ENCODE data around the gene SPATS2L. TPM values are rescaled to one million over a fixed set of nuclear protein-coding genes. Genes with fewer than 3 reads are reported as not detected.

Gene SPATS2L
- total RNA-seq, 4 donors from 2014 or later = 99.0 to 142 (median 124) TPM

GRCh38 chr2:200399636-200400035 lies 93.1 kb downstream of the SPATS2L start:
- Histone ChIP-seq H3K4me1 (peaks cover 0 to under 1% (median 0%) of the 10 kb centered on the region in 4 donors), H3K4me3 (no peak overlapping the region), H3K27ac (no peak overlapping the region), H3K9me3 (no peaks in the 10 kb centered on the region), H3K27me3 (no peaks in the 10 kb centered on the region), H3K36me3 (no peaks in the 10 kb centered on the region)
- no peak for TF ChIP-seq CTCF (IDR thresholded peaks at IDR 0.05)
- TF ChIP-seq POLR2A (IDR thresholded peaks at IDR 0.05) = no peak
- DNase-seq = no peak

DNA sequence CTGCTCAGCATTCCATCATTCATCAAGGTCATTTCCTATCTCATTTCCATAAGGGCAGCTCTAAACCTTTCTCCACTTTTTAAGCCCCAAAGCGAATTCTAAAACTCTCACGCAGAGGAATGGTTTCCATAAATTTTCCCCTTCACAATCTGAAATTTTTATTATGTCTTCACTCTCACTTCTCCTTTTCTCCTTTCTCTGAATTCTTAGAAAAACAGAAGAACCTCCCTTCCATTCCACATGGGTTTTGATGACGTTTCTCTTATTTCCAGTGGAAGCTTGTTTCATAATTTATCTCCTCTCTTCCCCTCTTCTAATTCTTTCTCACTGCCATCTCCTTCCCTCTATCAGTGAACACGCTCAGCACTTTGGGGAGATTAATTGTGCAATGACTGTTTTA lies 97.3 kb downstream of the SPATS2L start:
- H3K4me1 ChIP-seq = peaks cover 0 to 42% (median 4%) of the 10 kb centered on the region in 4 donors

DNA sequence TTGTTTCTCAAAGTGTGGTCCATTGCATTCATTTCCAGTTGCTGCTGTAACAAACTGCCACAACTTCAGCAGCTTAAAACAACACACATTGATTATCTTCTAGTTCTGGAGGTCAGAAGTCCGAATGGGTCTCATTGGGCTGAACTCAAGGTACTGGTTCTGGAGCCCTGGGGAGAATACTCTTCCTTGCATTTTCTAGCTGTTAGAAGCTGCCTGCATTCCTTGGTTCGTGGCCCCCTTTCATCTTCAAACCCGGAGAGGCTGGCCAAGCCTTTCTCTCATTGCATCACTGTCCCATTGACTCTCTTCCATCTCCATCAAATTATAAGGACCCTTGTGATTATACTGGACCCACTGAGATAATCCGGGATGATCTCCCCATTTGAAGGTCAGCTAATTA lies 98.1 kb downstream of the SPATS2L start:
- Histone ChIP-seq H3K4me1 (peaks cover 0 to 44% (median 4%) of the 10 kb centered on the region in 4 donors), H3K9me3 (no peaks in the 10 kb centered on the region), H3K27me3 (no peaks in the 10 kb centered on the region), H3K4me3 (no peak overlapping the region), H3K27ac (peak overlapping the region in 3 of 4 donors; percentile 65 to 88 (median 72)), H3K36me3 (no peaks in the 10 kb centered on the region)
- TF ChIP-seq POLR2A (IDR thresholded peaks at IDR 0.05) = no peak
- no peak for TF ChIP-seq CTCF (IDR thresholded peaks at IDR 0.05)
- DNase-seq = no peak

More for the DNA sequence above, 97.3 kb downstream of the SPATS2L start:
- H3K27ac ChIP-seq = no peak overlapping the region
- no peaks in the 10 kb centered on the region for H3K27me3 ChIP-seq
- H3K36me3 ChIP-seq = no peaks in the 10 kb centered on the region
- H3K4me3 ChIP-seq = no peak overlapping the region
- H3K9me3 ChIP-seq = no peaks in the 10 kb centered on the region
- no peak for DNase-seq
- no peak for TF ChIP-seq CTCF (IDR thresholded peaks at IDR 0.05)
- TF ChIP-seq POLR2A (IDR thresholded peaks at IDR 0.05) = no peak

DNA sequence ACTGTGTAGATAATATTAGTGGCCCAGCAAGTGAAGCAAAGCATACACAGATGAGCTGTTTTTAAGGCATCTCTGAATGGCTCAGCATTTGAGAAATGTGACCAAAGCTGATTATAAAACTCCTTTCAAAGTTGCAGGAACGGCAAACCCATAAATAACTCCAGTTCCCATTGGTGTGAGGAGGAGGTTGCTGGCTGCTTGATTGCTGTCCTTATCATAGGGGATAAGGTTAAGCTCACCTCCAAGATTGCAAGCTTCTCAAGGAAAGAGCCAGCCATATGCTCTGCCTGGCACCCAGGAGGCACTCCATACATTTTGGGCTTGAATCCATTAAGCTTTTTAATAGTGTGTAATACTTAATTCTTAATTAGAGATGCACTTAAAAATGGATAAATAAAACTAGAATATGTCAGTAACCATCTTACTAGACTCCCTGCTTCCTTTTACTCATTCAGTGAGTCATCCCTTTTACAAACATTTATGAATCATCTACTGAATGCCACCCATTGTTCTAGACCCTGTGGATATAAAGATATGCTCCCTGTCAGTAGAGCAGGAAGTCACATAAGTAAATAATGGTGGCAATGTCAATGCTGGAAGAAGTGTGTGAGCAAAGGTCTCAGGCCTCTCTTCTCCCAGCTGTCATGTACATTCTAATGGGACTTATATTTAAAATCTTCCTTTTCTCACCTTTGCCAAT lies 99.3 kb downstream of the SPATS2L start:
- TF ChIP-seq POLR2A (IDR thresholded peaks at IDR 0.05) (no peak), CTCF (IDR thresholded peaks at IDR 0.05) (no peak)
- DNase-seq = no peak
- H3K4me1 ChIP-seq = peaks cover 0 to 44% (median 4%) of the 10 kb centered on the region in 4 donors
- H3K27me3 ChIP-seq = no peaks in the 10 kb centered on the region
- H3K9me3 ChIP-seq = no peaks in the 10 kb centered on the region
- H3K36me3 ChIP-seq = no peaks in the 10 kb centered on the region
- no peak overlapping the region for H3K4me3 ChIP-seq
- H3K27ac ChIP-seq = peak overlapping the region in 3 of 4 donors; percentile 65 to 88 (median 72)

- H3K9me3 ChIP-seq = no peaks in the 10 kb centered on the region
- H3K27me3 ChIP-seq = no peaks in the 10 kb centered on the region
- no peak for DNase-seq
- peak overlapping the region in 3 of 4 donors; percentile 65 to 88 (median 72) for H3K27ac ChIP-seq
- no peak overlapping the region for H3K4me3 ChIP-seq
- no peaks in the 10 kb centered on the region for H3K36me3 ChIP-seq
- H3K4me1 ChIP-seq = peaks cover 0 to 44% (median 4%) of the 10 kb centered on the region in 4 donors
- TF ChIP-seq CTCF (IDR thresholded peaks at IDR 0.05) (no peak), POLR2A (IDR thresholded peaks at IDR 0.05) (no peak)
These were observed 99.9 kb downstream of the SPATS2L start for GRCh38 chr2:200406379-200406778.
